Stimulated activated CD4-positive, alpha-beta T cell treated with anti-CD3 and anti-CD28 coated beads, Interleukin-4, amount 100 ng/mL, for 1 hour (primary cell): Measurements from ENCODE around the gene NSF.
"Not testable (repeated sequence)": the region's sequence is repeated elsewhere in the genome, so short reads cannot be mapped to it uniquely, and the experiment has no call there.

ENCODE experiments used
- DNase-seq: peaks from one replicate; pipeline ENCODE4 v3.0.0-alpha.2; 2020

The NSF gene

GRCh38 chr17:46759141-46759540 lies 168.7 kb downstream of the NSF start:
- DNase-seq, result no peak

GRCh38 chr17:46763416-46763815 lies 172.9 kb downstream of the NSF start:
- DNase-seq, result no peak

DNA sequence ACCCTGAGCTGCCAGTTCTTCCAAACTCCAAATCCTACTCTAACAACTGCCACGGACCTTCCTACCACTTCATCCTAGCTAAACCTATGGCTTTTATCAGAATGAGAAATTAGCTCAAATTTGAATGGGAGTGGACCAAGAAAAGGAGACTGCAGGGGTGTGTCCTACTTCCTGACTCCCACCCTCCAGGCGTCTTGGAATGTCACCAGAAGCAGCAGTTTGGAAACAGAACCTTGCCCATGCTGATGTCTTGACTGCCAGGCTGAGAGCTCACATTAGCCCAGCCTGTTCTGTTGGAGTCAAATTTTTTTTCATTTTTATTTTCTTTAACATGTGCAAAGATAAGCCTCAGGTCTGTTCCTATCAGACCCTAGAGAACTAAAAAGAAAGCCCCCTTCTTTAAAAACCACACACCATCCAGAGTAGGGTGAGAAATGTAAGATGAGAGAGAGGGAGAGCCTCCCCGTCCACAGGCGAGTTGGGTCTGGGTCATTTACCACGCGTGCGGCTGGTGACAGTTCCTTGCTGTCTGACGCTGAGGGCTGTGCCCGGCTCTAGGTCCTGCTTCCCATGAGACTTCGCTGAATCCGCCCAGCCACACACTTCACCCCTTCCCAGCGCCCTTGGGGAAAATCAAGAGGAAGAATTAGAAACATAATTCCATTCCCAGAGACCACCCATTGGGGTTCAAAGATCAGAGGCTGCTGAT lies 173.7 kb downstream of the NSF start:
- no peak for DNase-seq

DNA sequence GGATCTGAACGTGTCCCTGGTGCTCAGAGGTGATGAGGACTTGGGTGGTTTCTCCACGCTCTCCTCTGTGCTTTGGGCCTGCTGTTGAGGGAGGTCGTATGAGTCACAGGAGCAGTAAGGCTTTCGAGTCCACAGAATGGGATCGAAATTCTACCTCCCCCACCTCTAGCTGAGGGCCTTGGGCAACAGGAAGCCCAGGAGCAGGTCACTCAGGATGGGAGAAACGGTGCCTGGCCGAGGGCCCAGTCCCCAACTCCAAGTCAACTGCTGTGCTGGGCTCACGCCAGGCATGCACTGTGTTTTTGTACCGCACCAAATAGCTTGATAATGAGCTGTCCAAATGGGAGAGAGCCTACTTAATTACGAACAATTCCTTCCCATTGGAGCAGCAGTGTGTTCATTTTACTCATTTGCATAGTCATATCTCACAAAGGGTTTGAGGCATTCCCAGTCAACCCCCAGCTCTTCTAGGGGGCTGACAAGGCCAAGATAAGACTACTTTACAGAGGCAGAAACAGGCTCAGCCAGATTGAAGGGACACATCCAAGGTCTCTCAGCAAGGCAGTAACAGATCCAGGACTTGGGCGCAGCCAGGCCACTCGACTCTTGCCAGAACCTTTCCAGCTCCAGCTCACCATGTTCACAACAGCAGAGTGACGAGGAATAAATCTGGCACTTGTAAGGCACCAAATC lies 174.4 kb downstream of the NSF start:
- no peak for DNase-seq

GRCh38 chr17:46765453-46765852 lies 175.0 kb downstream of the NSF start:
- no peak for DNase-seq

DNA sequence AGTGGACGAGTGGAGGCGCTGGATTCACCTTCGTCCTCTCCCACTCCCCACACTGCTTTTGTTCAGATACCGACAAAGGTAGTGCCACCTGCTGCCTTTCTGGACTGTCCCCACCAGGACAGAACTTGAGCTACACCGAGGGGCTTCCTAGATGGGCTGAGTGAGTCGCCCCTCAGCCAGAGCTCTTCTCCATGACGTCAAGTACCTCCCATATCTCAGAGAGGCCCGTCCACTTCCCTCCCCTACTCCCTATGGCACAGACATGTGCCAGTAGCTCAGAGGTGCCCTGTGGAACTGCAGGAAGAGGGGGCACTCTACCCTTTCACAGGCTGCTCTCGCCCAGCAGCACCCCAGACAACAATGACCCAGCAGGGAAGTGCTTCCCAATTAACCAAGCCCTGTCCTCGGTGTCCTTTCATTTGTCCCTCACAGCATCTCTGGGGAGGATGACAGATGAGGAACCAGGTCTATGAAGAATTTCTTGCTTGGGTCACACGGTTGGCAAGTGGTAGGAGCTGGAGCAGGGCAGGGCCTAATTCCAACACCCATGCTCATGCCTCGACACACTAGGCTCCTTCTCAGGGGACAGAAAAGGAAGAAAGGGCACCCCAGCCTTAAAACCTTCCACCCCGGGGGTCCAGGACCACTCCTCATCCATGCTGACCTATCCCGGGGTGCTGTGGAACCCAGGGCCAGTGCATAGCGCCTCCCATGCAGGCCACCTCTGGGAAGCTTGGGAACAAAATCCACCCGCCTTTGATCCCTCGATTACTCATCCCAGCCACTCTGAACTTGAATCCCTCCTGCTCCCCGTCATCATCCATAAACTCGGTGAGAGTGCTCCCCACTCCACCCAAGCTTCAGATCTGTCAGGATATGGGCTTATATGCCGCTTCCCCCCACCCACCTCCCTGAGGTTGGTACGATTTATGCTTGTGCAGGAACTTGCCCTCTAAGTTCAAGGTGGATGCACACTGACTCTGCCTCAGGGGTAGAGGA lies 176.3 kb downstream of the NSF start:
- no peak for DNase-seq

DNA sequence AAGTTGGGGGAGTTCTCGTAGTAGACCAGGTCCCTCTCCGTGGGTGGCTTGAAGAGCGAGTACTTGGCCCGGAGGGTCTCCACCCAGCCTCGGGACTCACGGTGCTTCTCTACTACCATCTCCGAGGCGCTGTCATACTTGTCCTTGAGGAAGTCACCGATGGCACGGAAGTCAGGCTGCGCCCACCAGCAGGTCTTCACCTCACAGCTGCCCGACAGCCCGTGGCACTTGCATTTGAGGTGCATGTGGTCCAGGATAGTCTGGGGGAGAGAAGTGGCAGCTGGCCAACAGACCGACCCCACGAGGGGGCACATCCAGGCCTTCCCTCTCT lies 178.0 kb downstream of the NSF start:
- no peak for DNase-seq

DNA sequence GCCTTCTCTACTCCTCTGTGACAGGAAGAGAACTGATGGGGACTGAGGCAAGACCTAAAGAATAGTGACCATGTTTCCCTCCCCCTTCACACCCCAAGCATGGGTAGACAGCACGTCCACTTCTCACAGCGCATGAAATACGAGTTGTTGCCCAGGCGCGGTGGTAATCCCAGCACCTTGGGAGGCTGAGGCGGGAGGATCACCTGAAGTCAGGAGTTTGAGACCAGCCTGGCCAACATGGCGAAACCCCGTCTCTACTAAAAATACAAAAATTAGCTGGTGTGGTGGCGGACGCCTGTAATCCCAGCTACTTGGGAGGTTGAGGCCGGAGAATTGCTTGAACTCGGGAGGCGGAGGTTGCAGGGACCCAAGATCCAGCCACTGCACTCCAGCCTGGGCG lies 178.4 kb downstream of the NSF start:
- not testable (repeated sequence) for DNase-seq

- DNase-seq, result no peak
Measured at GRCh38 chr17:46769531-46770438, 179.3 kb downstream of the NSF start.

DNA sequence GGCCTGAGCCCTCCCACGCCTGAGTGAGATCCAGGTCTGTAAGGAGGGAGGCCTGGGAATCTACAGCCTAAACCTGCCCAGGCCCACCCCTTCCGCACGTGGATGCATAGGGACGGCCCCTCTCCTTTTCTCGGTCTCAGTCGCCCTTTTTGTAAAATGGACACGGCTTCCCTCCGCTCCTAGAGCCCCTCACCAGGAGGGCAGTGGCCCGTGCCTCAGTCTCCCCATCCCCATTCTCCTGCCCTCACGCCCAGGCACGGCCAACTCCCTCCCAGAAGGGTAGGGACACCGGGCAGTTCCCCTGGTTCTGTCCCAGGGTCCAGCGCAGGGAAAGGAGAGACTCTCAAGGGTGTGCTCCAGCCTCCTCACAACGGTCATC lies 180.0 kb downstream of the NSF start:
- DNase-seq, result no peak

DNA sequence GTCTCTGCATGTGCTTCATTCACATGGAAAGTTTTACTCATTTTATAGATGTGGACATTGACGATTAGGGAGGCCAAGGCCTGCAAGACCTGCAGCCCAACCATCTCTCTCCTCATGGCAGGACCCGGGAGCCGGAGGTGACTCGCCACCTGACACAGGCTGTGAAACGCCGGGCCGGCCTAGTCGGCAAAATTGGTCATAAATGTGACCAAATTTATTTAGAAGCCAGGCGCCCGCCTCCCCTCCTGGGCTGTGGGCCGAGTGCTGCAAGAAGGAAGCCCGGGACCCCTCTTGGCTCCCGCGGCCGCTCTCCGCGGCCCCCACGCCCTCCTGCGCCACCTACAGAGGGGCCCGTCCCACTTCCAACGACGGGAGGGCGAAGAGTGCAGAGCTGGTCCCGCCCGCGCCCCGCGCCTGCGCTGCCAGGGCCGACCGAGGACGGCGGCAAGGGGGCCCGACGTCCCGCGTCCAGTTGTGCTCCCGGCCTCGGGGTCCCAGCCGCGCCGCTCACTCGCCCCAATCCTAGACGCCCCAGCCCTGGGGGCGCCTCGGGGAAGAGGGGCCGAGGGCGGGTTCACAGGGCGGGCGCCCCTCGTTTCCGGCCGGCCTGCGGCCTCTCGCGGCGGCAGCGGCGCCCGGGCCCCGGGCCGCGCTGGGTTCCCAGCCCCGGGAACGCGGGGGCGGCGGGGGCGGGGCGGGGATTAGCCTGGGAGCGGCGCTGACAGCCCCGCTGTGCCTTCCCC lies 180.5 kb downstream of the NSF start:
- peak; percentile 33 for DNase-seq

DNA sequence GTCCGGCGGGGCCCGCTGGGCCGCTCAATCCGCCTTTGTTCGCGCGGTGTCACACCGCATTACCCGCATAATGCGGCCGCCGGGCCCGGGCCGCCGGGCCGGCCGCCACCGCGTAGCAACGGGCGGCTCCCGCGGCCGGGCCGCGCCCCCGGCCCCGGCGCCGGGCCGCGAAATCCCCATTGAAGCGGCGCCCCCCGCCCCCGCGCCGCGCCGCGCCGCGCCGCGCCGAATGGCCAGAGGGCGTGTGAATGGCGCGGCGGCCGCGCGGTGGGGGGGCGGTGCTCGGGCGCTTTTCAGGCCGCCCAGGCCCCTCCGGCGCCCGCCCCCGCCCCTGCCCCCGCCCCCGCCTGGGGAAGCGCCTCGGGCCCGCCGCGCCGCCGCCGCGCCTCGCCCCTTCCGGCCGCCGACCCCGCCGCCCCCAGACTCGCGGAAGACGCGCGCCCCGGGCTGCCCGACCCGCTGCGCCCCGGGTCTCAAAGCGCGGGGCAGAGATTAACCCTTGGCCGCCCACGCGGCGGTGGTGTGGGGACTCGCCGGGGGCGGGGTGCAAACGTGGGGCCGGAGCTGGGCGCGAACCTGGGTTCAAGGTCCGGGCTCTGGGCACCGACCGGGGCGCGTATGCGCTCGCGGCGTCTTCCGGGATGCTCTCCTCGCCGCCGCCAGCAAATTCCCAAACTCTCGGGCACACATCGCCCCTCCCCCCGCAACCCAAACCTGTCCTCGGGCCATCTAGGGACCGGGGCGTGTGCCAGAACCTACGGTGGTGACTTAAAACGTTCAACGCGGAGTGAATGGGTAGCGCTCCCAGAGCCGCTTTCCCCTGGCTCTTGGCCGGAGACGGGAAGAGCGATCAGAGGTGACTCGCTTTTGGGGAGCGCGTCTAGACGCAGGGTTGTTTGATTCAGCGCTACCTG lies 181.3 kb downstream of the NSF start:
- DNase-seq, result peak; percentile 21

- DNase-seq, result no peak
Measured at GRCh38 chr17:46772475-46773220, 182.2 kb downstream of the NSF start.

GRCh38 chr17:46773221-46773605 lies 182.7 kb downstream of the NSF start:
- no peak for DNase-seq

DNA sequence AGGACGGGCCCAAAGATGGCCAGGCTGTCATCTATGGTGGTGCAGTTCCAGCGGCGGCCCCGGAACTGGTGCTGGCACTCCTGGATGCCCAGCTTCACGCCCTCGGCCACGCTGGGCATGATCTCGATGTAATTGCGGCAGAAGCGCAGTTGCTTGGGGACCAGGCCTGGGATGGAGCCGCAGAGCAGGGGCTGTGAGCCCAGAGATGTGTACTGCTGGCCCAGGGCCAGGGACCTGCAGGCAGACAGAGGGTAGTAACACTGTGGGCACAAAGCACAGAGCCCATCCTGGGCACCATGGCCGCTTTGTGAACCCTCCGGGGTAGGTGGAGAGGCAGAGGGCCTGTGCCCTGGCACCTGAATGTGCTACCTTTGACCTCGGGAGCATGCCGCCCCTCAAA lies 183.2 kb downstream of the NSF start:
- DNase-seq, result no peak

DNA sequence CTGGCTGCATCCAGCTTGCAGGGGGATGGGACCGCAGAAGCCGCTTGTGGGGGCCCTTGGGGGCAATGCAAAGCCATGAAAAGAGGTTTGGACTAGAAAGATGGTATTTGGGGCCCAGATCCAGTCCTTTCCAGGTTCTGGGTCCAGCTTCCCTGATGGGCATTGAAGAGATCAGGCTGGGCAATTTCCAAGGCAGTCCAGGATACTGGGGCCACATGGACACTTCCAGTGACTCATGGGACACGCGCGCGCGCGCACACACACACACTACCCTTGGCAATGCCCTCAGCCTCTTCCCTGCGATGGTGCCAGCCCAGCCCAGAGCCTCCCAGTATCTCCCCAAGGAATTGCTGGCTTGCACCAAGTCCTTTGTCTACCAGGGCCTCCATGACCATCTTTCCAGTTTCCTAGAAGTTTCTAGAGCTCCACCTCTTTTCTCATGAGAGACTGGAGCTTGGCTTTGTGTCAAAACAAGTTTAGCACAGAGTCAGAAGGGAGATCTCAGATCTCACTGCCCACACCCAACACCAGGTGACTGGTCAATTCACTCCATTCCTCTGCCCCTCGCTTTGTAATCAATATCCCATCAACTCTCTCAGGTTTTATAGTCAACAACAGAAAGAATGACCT lies 183.8 kb downstream of the NSF start:
- DNase-seq, result no peak

GRCh38 chr17:46776298-46777005 lies 186.0 kb downstream of the NSF start:
- DNase-seq, result no peak
